SK-N-SH (cell line): ENCODE results near the gene TPCN2. TPM values are rescaled to one million over a fixed set of nuclear protein-coding genes. Genes with fewer than 3 reads are reported as not detected.

ENCODE experiments used
- CTCF ChIA-PET: fragments of 300-600, 350-600 bp; formaldehyde crosslinking; extraction: SDS; loops from one replicate; lab custom pipeline; 2021; lab: Yijun Ruan, JAX
- POLR2A ChIA-PET: fragments of 350-600 bp; sonication (Branson Sonifier 250); formaldehyde crosslinking; extraction: SDS; loops from one replicate; lab custom pipeline; 2020; ENCODE audit warnings: antibody characterized with exemption, inconsistent platforms; lab: Yijun Ruan, JAX
- DNase-seq: peaks from one replicate; pipeline ENCODE4 v3.0.0; 2012
- H2AFZ ChIP-seq: fragments of 200-600 bp; sonication (generic); 2 replicates; pipeline ENCODE4 v1.8.1; 2016; ENCODE audit warnings: antibody characterized with exemption, mild to moderate bottlenecking, low read depth
- H3F3A ChIP-seq: fragments of 200-600 bp; sonication (generic); replicated peaks from 2 replicates; pipeline ENCODE3; 2016; ENCODE audit warnings: antibody characterized with exemption, mild to moderate bottlenecking; ENCODE audit not compliant: insufficient read depth
- H3K27ac ChIP-seq, 2 experiments: fragments of 200-500 bp in 1 of 2; fragments of 200-600 bp in 1 of 2; sonication (Bioruptor generic) in 1 of 2; sonication (generic), shearing (Covaris generic) in 1 of 2; 2 replicates each; pipeline versions ENCODE4 v1.5.1 to v1.6.1; 2014 to 2016; ENCODE audit warnings: low read depth in 2 of 2, inconsistent platforms in 1 of 2, low read length in 1 of 2, mild to moderate bottlenecking in 1 of 2, mixed read lengths in 1 of 2
- H3K27me3 ChIP-seq: fragments of 200-600 bp; sonication (generic), shearing (Covaris generic); 2 replicates; pipeline ENCODE4 v1.6.1; 2016; ENCODE audit warnings: mixed run types; ENCODE audit not compliant: insufficient read depth
- H3K36me3 ChIP-seq, 2 experiments: fragments of 200-500 bp in 1 of 2; fragments of 200-600 bp in 1 of 2; sonication (Bioruptor generic) in 1 of 2; sonication (generic) in 1 of 2; replicated peaks in 1 of 2; 2 replicates each; pipeline versions ENCODE3 to v1.5.1; 2014 to 2016; ENCODE audit warnings: low read length in 1 of 2, mild to moderate bottlenecking in 1 of 2; ENCODE audit not compliant: insufficient read depth in 2 of 2, control insufficient read depth in 1 of 2
- H3K4me1 ChIP-seq, 2 experiments: fragments of 200-500 bp in 1 of 2; fragments of 200-600 bp in 1 of 2; sonication (Bioruptor generic) in 1 of 2; sonication (generic), shearing (Covaris generic) in 1 of 2; 2 replicates each; pipeline versions ENCODE4 v1.5.1 to v1.6.1; 2014 to 2016; ENCODE audit warnings: low read depth in 1 of 2, low read length in 1 of 2, mixed run types in 1 of 2; ENCODE audit not compliant: insufficient read depth in 2 of 2, control insufficient read depth in 1 of 2
- H3K4me2 ChIP-seq: fragments of 200-600 bp; sonication (generic), shearing (Covaris generic); 2 replicates; pipeline ENCODE4 v1.6.1; 2017; ENCODE audit warnings: mixed run types
- H3K4me3 ChIP-seq, 2 experiments: fragments of 200-500 bp in 1 of 2; fragments of 200-600 bp in 1 of 2; sonication (Bioruptor generic) in 1 of 2; sonication (generic), shearing (Covaris generic) in 1 of 2; 2 replicates each; pipeline versions ENCODE4 v1.5.1 to v1.8.1; 2014 to 2016; ENCODE audit warnings: low read depth in 2 of 2, inconsistent platforms in 1 of 2, low read length in 1 of 2, mild to moderate bottlenecking in 1 of 2, mixed read lengths in 1 of 2, moderate library complexity in 1 of 2
- H3K79me2 ChIP-seq: fragments of 200-600 bp; sonication (generic); 2 replicates; pipeline ENCODE4 v1.8.1; 2017; ENCODE audit warnings: mild to moderate bottlenecking; ENCODE audit not compliant: insufficient read depth
- H3K9ac ChIP-seq: fragments of 200-600 bp; sonication (generic); 2 replicates; pipeline ENCODE4 v1.6.1; 2017; ENCODE audit warnings: mixed run types
- H3K9me2 ChIP-seq: fragments of 200-600 bp; sonication (generic); 2 replicates; pipeline ENCODE4 v1.6.1; 2017; ENCODE audit warnings: mixed run types
- H3K9me3 ChIP-seq: fragments of 200-600 bp; sonication (generic); 2 replicates; pipeline ENCODE4 v1.6.1; 2017; ENCODE audit warnings: mixed run types, mild to moderate bottlenecking, moderate library complexity
- H4K20me1 ChIP-seq: fragments of 200-600 bp; sonication (generic); 2 replicates; pipeline ENCODE4 v1.6.1; 2017; ENCODE audit warnings: mild to moderate bottlenecking, mixed run types; ENCODE audit not compliant: insufficient read depth
- EP300 ChIP-seq, 2 experiments: IDR thresholded peaks; 2 replicates each; pipeline versions ENCODE4 v1.4.0 to v1.6.1; 2012; ENCODE audit warnings: borderline replicate concordance in 1 of 2, low read depth in 1 of 2, low read length in 1 of 2
- FOXJ3 ChIP-seq: sonication (generic); formaldehyde crosslinking; IDR thresholded peaks from 2 replicates; pipeline ENCODE4 v1.5.1; 2020; ENCODE audit warnings: mild to moderate bottlenecking, missing genetic modification reagents
- GABPA ChIP-seq: IDR thresholded peaks from 2 replicates; pipeline ENCODE4 v1.4.0; 2012; ENCODE audit warnings: low read depth, mild to moderate bottlenecking
- GATA2 ChIP-seq: sonication (generic); formaldehyde crosslinking; IDR thresholded peaks from 2 replicates; pipeline ENCODE4 v1.5.0; 2020; ENCODE audit warnings: mild to moderate bottlenecking, missing genetic modification reagents
- NRF1 ChIP-seq: IDR thresholded peaks from 2 replicates; pipeline ENCODE4 v1.6.1; 2012; ENCODE audit warnings: low read depth, mild to moderate bottlenecking, low read length
- RAD21 ChIP-seq: IDR thresholded peaks from 2 replicates; pipeline ENCODE4 v1.6.1; 2012; ENCODE audit warnings: mild to moderate bottlenecking, low read length
- RCOR1 ChIP-seq: fragments of 150-350 bp; IDR thresholded peaks from 2 replicates; pipeline ENCODE4 v1.6.1; 2017; ENCODE audit warnings: antibody characterized with exemption, low read length
- RXRA ChIP-seq: IDR thresholded peaks from 2 replicates; pipeline ENCODE4 v1.4.0; 2012; ENCODE audit warnings: low read depth, mild to moderate bottlenecking, borderline replicate concordance
- SIN3A ChIP-seq: IDR thresholded peaks from 2 replicates; pipeline ENCODE4 v1.6.1; 2012; ENCODE audit warnings: low read depth, mild to moderate bottlenecking, low read length, moderate library complexity, borderline replicate concordance
- SMC3 ChIP-seq: IDR thresholded peaks from 2 replicates; pipeline ENCODE4 v1.6.1; 2012; ENCODE audit warnings: low read depth, low read length, improper control_type of control experiment
- TAF1 ChIP-seq: IDR thresholded peaks from 2 replicates; pipeline ENCODE4 v1.6.1; 2012; ENCODE audit warnings: low read depth, mild to moderate bottlenecking, low read length, moderate library complexity, borderline replicate concordance
- TEAD4 ChIP-seq: IDR thresholded peaks from 2 replicates; pipeline ENCODE4 v1.4.0; 2012; ENCODE audit warnings: mild to moderate bottlenecking, borderline replicate concordance; ENCODE audit not compliant: insufficient read depth
- WGBS: methylation state at CpG from one replicate; pipeline ENCODE4 v1.1.6; 2017; ENCODE audit warnings: low lambda C conversion rate; 5-methylcytosine and 5-hydroxymethylcytosine counted together
- polyA plus RNA-seq, 3 experiments: library from polyadenylated mRNA; depleted of rRNA; stranded (reverse); fragments of >200 nt; gene quantifications; 2 replicates each; pipeline ENCODE4 v1.2.3, GENCODE V29; 2012
- TF ChIP-seq, protein P1 (sequence below): IDR thresholded peaks from 2 replicates; pipeline ENCODE4 v1.4.0; 2012; ENCODE audit warnings: low read depth, borderline replicate concordance
- TF ChIP-seq, protein P2 (sequence below): IDR thresholded peaks from 2 replicates; pipeline ENCODE4 v1.6.1; 2012; ENCODE audit warnings: mild to moderate bottlenecking, low read depth, low read length, moderate library complexity

Gene TPCN2
- polyA plus RNA-seq, 1 of the 3 experiments (the other 2 are of a cell fraction): 8.7 TPM

DNA sequence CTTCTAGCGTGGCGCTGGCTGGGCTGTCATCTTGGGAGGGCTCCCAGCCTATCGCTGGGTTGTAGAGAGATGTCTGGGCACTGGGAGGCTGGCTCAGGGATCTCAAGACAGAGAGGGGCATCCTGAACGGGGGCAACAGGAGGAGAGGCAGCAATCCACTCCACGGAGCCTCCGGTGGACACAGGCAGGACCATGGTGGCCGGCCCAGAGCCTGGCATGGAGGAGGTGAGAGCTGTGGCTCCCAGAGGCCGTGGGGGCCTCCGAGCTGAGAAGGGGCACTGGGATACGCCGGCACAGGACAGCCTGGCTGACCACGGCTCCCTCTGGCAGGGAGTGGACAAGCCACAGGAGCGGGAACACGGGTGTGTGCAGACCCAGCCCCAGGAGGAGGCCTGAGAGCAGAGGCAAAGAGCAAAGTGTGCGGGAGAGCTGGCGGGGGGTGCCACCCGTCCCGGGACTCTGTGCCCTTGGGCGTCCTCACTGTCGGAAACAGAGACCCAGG is 44.8 kb upstream of the TPCN2 start:
- WGBS: 90% methylated on average over 14 of the region's 20 CpGs
- TF ChIP-seq NRF1 (no peak), TAF1 (no peak), FOXJ3 (CRISPR knock-in tag) (no peak), EP300 (IDR thresholded peaks at IDR 0.05; ENCODE audit: borderline replicate concordance in 1 of 2, low read depth in 1 of 2, low read length in 1 of 2) (no peak), RAD21 (no peak), SIN3A (no peak), RCOR1 (no peak), TEAD4 (no peak), GATA2 (CRISPR knock-in tag) (no peak), RXRA (no peak), SMC3 (no peak), GABPA (no peak)
- TF ChIP-seq, protein P1, sequence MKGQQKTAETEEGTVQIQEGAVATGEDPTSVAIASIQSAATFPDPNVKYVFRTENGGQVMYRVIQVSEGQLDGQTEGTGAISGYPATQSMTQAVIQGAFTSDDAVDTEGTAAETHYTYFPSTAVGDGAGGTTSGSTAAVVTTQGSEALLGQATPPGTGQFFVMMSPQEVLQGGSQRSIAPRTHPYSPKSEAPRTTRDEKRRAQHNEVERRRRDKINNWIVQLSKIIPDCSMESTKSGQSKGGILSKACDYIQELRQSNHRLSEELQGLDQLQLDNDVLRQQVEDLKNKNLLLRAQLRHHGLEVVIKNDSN: no peak
- TF ChIP-seq, protein P2, sequence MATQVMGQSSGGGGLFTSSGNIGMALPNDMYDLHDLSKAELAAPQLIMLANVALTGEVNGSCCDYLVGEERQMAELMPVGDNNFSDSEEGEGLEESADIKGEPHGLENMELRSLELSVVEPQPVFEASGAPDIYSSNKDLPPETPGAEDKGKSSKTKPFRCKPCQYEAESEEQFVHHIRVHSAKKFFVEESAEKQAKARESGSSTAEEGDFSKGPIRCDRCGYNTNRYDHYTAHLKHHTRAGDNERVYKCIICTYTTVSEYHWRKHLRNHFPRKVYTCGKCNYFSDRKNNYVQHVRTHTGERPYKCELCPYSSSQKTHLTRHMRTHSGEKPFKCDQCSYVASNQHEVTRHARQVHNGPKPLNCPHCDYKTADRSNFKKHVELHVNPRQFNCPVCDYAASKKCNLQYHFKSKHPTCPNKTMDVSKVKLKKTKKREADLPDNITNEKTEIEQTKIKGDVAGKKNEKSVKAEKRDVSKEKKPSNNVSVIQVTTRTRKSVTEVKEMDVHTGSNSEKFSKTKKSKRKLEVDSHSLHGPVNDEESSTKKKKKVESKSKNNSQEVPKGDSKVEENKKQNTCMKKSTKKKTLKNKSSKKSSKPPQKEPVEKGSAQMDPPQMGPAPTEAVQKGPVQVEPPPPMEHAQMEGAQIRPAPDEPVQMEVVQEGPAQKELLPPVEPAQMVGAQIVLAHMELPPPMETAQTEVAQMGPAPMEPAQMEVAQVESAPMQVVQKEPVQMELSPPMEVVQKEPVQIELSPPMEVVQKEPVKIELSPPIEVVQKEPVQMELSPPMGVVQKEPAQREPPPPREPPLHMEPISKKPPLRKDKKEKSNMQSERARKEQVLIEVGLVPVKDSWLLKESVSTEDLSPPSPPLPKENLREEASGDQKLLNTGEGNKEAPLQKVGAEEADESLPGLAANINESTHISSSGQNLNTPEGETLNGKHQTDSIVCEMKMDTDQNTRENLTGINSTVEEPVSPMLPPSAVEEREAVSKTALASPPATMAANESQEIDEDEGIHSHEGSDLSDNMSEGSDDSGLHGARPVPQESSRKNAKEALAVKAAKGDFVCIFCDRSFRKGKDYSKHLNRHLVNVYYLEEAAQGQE: no peak

More for the DNA sequence above, 44.8 kb upstream of the TPCN2 start:
- no peaks in the 10 kb centered on the region for H3K36me3 ChIP-seq
- no peak overlapping the region for H3K4me2 ChIP-seq
- H4K20me1 ChIP-seq: no peaks in the 10 kb centered on the region
- H3K27ac ChIP-seq: no peak overlapping the region
- ChIA-PET POLR2A (no interaction called here), CTCF (no interaction called here)
- H3K4me1 ChIP-seq: peaks cover 20 to 32% of the 10 kb centered on the region in 2 experiments
- no peaks in the 10 kb centered on the region for H3K79me2 ChIP-seq
- no peak overlapping the region for H3K9ac ChIP-seq
- DNase-seq: no peak
- no peaks in the 10 kb centered on the region for H3K9me2 ChIP-seq
- no peak overlapping the region for H3K4me3 ChIP-seq
- H3K9me3 ChIP-seq: no peaks in the 10 kb centered on the region
- no peaks in the 10 kb centered on the region for H3F3A ChIP-seq
- no peaks in the 10 kb centered on the region for H3K27me3 ChIP-seq
- no peak overlapping the region for H2AFZ ChIP-seq
